OCI-LY1 (cell line): ENCODE data around the gene CYP11A1.

Experiments
- H2AFZ ChIP-seq: fragments of 200-600 bp; sonication (generic), shearing (Covaris generic); 2 replicates; pipeline ENCODE4 v1.6.0; 2014; ENCODE audit warnings: antibody characterized with exemption, mild to moderate bottlenecking, low read length
- H3F3A ChIP-seq: fragments of 200-600 bp; sonication (generic), shearing (Covaris generic); 2 replicates; pipeline ENCODE4 v1.6.0; 2014; ENCODE audit warnings: mild to moderate bottlenecking, antibody characterized with exemption, low read length, moderate library complexity; ENCODE audit not compliant: insufficient read depth
- H3K27ac ChIP-seq: fragments of 200-600 bp; sonication (generic); 2 replicates; pipeline ENCODE4 v1.5.1; 2014; ENCODE audit warnings: low read length, mixed run types, mild to moderate bottlenecking, low read depth; ENCODE audit not compliant: poor library complexity, severe bottlenecking
- H3K27me3 ChIP-seq: fragments of 200-600 bp; sonication (generic); 2 replicates; pipeline ENCODE4 v1.6.0; 2014; ENCODE audit warnings: antibody characterized with exemption, mild to moderate bottlenecking, low read length, moderate library complexity; ENCODE audit not compliant: insufficient read depth
- H3K36me3 ChIP-seq: fragments of 200-600 bp; sonication (generic); 2 replicates; pipeline ENCODE4 v1.6.1; 2014; ENCODE audit warnings: mild to moderate bottlenecking, antibody characterized with exemption, low read length, moderate library complexity, mixed read lengths; ENCODE audit not compliant: insufficient read depth
- H3K4me1 ChIP-seq: fragments of 200-600 bp; sonication (generic); 2 replicates; pipeline ENCODE4 v1.5.1; 2014; ENCODE audit warnings: mild to moderate bottlenecking, low read length, moderate library complexity; ENCODE audit not compliant: insufficient read depth, severe bottlenecking
- H3K4me2 ChIP-seq: fragments of 200-600 bp; sonication (generic), shearing (Covaris generic); 2 replicates; pipeline ENCODE4 v1.6.1; 2014; ENCODE audit warnings: low read length
- H3K4me3 ChIP-seq: fragments of 200-600 bp; sonication (generic); 2 replicates; pipeline ENCODE4 v1.5.1; 2014; ENCODE audit warnings: low read length, low read depth, mild to moderate bottlenecking, mixed read lengths; ENCODE audit not compliant: poor library complexity, severe bottlenecking
- H3K79me2 ChIP-seq: fragments of 200-600 bp; shearing (Covaris generic); 2 replicates; pipeline ENCODE4 v1.6.1; 2016; ENCODE audit warnings: mixed run types, low read length, mixed read lengths; ENCODE audit not compliant: insufficient read depth
- H3K9ac ChIP-seq: fragments of 200-600 bp; sonication (generic), shearing (Covaris generic); 2 replicates; pipeline ENCODE4 v1.6.1; 2014; ENCODE audit warnings: mild to moderate bottlenecking, low read length, mixed read lengths
- H3K9me2 ChIP-seq: fragments of 200-600 bp; sonication (generic), shearing (Covaris generic); 2 replicates; pipeline ENCODE4 v1.6.1; 2014; ENCODE audit warnings: low read depth, mild to moderate bottlenecking, low read length, mixed read lengths
- H3K9me3 ChIP-seq: fragments of 200-600 bp; shearing (Covaris generic); 2 replicates; pipeline ENCODE4 v1.6.1; 2014; ENCODE audit warnings: low read length, mixed read lengths
- H4K20me1 ChIP-seq: fragments of 200-600 bp; sonication (generic), shearing (Covaris generic); 2 replicates; pipeline ENCODE4 v1.6.0; 2016; ENCODE audit warnings: mild to moderate bottlenecking, low read length; ENCODE audit not compliant: insufficient read depth
- EZH2 ChIP-seq: fragments of 200-600 bp; sonication (generic), shearing (Covaris generic); IDR thresholded peaks from 2 replicates; pipeline ENCODE4 v1.8.0; 2017; ENCODE audit warnings: borderline replicate concordance, mixed run types, mild to moderate bottlenecking, antibody characterized with exemption, low read length, moderate library complexity, mixed read lengths
- TF ChIP-seq, protein P1 (sequence below): fragments of 200-600 bp; sonication (generic), shearing (Covaris generic); IDR thresholded peaks from 2 replicates; pipeline ENCODE4 v1.5.1; 2017; ENCODE audit warnings: mild to moderate bottlenecking, antibody characterized with exemption, low read length, moderate library complexity, mixed read lengths

The CYP11A1 gene

DNA sequence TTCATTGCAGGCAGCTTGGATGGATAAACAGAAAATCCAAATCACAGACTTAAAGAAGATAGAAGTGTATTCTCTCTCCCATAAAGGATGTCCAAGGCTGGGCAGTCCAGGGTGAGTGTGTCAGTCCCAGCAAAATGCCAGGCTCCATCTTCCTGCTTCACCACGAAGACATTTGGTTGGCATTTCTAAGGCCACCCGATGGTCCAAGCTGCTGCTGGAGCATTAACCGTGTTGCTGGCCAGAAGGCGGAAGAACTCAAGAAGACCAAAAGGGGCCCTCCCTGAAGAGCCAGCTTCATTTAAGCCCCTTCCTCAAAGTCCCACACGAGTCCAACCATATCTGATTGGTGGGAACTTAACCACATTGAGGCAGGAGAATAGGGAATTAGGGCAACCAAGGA is 3.0 kb upstream of the CYP11A1 start:
- Histone ChIP-seq H3K4me3 (no peak overlapping the region), H3K79me2 (no peaks in the 10 kb centered on the region), H3K4me1 (peaks cover 17% of the 10 kb centered on the region), H3K27me3 (peaks cover 4% of the 10 kb centered on the region; the same call in 1 of the 2 replicates), H4K20me1 (no peaks in the 10 kb centered on the region), H2AFZ (no peak overlapping the region), H3K9me3 (no peaks in the 10 kb centered on the region), H3K9ac (no peak overlapping the region), H3K4me2 (no peak overlapping the region), H3K9me2 (no peaks in the 10 kb centered on the region), H3K36me3 (no peaks in the 10 kb centered on the region), H3F3A (no peaks in the 10 kb centered on the region), H3K27ac (no peak overlapping the region)
- no peak for TF ChIP-seq EZH2
- TF ChIP-seq, protein P1, sequence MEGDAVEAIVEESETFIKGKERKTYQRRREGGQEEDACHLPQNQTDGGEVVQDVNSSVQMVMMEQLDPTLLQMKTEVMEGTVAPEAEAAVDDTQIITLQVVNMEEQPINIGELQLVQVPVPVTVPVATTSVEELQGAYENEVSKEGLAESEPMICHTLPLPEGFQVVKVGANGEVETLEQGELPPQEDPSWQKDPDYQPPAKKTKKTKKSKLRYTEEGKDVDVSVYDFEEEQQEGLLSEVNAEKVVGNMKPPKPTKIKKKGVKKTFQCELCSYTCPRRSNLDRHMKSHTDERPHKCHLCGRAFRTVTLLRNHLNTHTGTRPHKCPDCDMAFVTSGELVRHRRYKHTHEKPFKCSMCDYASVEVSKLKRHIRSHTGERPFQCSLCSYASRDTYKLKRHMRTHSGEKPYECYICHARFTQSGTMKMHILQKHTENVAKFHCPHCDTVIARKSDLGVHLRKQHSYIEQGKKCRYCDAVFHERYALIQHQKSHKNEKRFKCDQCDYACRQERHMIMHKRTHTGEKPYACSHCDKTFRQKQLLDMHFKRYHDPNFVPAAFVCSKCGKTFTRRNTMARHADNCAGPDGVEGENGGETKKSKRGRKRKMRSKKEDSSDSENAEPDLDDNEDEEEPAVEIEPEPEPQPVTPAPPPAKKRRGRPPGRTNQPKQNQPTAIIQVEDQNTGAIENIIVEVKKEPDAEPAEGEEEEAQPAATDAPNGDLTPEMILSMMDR: no peak

- no peak for TF ChIP-seq EZH2
- TF ChIP-seq, protein P1: no peak
- Histone ChIP-seq H3K27ac (no peak overlapping the region), H3K4me2 (no peak overlapping the region), H3K36me3 (no peaks in the 10 kb centered on the region), H3K4me3 (no peak overlapping the region), H3F3A (no peaks in the 10 kb centered on the region), H3K4me1 (peaks cover 13% of the 10 kb centered on the region), H2AFZ (no peak overlapping the region), H3K79me2 (no peaks in the 10 kb centered on the region), H4K20me1 (no peaks in the 10 kb centered on the region), H3K9me2 (no peaks in the 10 kb centered on the region), H3K9ac (no peak overlapping the region), H3K9me3 (no peaks in the 10 kb centered on the region), H3K27me3 (peaks cover 4% of the 10 kb centered on the region; the same call in 1 of the 2 replicates)
Observed at GRCh38 chr15:74369756-74370155, 2.3 kb upstream of the CYP11A1 start.

DNA sequence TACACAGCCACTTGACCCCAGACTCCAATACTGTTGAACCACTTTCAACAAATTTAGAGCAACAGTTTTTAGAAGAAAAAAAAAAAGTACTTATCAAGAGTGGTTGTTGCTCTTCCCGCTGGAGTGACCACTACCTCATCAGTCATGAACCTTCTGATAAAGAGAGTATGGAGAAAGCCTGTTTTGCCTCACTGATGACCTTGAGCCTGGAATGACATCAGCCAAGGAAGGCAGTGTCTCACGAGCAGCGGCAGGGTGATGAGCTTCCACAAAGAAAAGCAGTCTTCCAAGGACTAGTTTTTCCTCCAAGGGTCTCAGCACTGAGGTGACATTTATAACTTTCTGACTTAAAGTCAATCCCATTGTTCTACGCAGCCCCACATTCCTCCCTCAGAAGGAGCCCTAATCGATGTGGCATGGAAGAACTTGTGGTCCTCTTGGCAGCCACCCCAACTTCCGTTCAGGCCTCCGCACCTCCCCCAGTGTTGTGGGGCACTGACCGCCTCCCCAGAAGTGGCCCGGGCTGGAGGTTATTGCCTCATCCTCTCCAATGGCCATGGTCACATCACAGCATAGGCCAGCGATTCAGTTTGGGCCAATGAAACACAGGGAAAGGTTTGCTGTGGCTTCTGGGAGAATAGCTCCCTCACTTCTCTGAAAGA is 1.8 kb upstream of the CYP11A1 start:
- Histone ChIP-seq H3K27ac (no peak overlapping the region), H3K27me3 (peaks cover 4% of the 10 kb centered on the region; the same call in 1 of the 2 replicates), H3F3A (no peaks in the 10 kb centered on the region), H3K36me3 (no peaks in the 10 kb centered on the region), H3K4me2 (no peak overlapping the region), H4K20me1 (no peaks in the 10 kb centered on the region), H3K9ac (no peak overlapping the region), H3K79me2 (no peaks in the 10 kb centered on the region), H2AFZ (no peak overlapping the region), H3K4me1 (peaks cover 9% of the 10 kb centered on the region), H3K9me3 (no peaks in the 10 kb centered on the region), H3K9me2 (no peaks in the 10 kb centered on the region), H3K4me3 (no peak overlapping the region)
- TF ChIP-seq EZH2: no peak
- TF ChIP-seq, protein P1: no peak
